Measurements from ENCODE around the gene MAST4. TPM values are rescaled to one million over a fixed set of nuclear protein-coding genes. Genes with fewer than 3 reads are reported as not detected.
A peak's percentile ranks its signal among the peaks of the same experiment; 100 is the strongest.

MAST4 gene
- total and polyA plus RNA-seq, 5 experiments from 2014 or later: 4.5 to 19.4 (median 10.3) TPM

DNA sequence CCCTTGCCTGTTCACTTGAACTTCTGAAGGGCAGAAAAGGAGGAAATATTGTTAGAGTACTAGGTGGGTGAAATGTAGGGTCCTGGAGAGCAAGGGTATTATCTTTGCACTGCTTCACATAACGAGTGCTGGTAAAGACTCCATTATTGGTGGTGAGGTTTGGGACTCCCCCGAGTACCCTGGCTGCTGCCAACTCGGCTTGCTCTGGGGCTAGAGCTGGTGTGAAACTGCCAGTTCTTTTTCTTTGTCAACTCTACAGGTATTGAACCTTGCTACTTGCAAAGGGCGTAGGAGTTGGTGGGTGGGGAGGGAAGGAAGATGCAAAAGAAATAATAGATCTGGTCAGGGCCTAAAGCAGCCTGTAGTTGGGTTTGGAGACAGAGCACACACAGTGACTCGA, 16.0 kb downstream of the MAST4 start:
- ATAC-seq (no peak), DNase-seq (no peak)
- H3K4me1 Mint-ChIP-seq: peaks cover 0 to 2% (median 0%) of the 10 kb centered on the region in 4 donors
- H3K36me3 Mint-ChIP-seq: no peaks in the 10 kb centered on the region
- POLR2A ChIA-PET: no interaction called here
- H3K9me3 Mint-ChIP-seq: no peaks in the 10 kb centered on the region
- no peak overlapping the region for H3K27ac Mint-ChIP-seq
- no peak overlapping the region for H3K4me3 Mint-ChIP-seq
- H3K27me3 Mint-ChIP-seq: peaks cover 4 to 11% (median 5%) of the 10 kb centered on the region in 5 donors

DNA sequence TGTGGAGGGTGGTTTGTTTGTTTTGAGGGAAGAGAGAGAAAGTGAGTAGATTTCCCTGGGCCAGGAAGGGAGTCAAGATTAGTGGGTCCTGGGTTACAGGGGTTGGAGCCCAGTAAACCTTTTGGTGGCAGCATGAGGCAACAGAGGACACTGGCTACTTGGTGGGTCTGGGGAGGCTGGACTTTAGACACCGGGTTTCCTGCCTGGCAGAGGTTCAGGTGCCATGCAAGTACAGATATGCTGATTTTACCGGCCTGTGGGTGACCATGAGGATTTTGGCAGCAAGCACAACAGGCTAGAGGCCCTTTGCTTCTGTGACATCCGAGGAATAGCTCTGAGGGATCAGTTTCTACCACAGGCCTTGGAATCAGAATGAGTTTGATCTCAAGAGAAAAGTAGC, 18.9 kb downstream of the MAST4 start:
- Mint-ChIP-seq H3K4me1 (peaks cover 0 to 7% (median 0%) of the 10 kb centered on the region in 4 donors), H3K36me3 (no peaks in the 10 kb centered on the region), H3K27me3 (peaks cover 3 to 11% (median 5%) of the 10 kb centered on the region in 5 donors), H3K27ac (no peak overlapping the region), H3K9me3 (no peaks in the 10 kb centered on the region), H3K4me3 (no peak overlapping the region)
- ATAC-seq (no peak), DNase-seq (no peak)
- POLR2A ChIA-PET: no interaction called here

DNA sequence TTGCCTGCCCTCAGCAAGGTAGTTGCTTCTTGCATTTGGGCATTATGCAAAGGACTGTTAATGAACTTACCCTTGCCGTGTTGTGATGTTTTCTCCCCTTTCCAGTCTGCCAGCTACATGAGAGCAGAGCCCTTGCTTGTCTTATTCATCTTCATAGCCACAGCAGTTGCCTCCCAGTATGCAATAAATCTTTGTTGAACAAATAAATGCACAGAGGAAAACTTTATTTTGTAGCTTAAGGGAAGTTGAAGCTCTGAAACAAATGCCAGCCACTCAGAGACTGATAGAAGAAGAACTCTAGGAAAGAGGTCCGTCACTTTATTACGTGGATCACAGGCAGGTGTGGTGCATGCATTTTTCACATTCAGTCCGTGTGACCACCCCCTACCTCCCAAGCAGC, 19.7 kb downstream of the MAST4 start:
- POLR2A ChIA-PET: no interaction called here
- DNase-seq (no peak), ATAC-seq (no peak)
- H3K4me1 Mint-ChIP-seq: peaks cover 0 to 7% (median 0%) of the 10 kb centered on the region in 4 donors
- no peak overlapping the region for H3K4me3 Mint-ChIP-seq
- no peak overlapping the region for H3K27ac Mint-ChIP-seq
- H3K9me3 Mint-ChIP-seq: no peaks in the 10 kb centered on the region
- no peaks in the 10 kb centered on the region for H3K36me3 Mint-ChIP-seq
- peaks cover 4 to 11% (median 5%) of the 10 kb centered on the region in 5 donors for H3K27me3 Mint-ChIP-seq

DNA sequence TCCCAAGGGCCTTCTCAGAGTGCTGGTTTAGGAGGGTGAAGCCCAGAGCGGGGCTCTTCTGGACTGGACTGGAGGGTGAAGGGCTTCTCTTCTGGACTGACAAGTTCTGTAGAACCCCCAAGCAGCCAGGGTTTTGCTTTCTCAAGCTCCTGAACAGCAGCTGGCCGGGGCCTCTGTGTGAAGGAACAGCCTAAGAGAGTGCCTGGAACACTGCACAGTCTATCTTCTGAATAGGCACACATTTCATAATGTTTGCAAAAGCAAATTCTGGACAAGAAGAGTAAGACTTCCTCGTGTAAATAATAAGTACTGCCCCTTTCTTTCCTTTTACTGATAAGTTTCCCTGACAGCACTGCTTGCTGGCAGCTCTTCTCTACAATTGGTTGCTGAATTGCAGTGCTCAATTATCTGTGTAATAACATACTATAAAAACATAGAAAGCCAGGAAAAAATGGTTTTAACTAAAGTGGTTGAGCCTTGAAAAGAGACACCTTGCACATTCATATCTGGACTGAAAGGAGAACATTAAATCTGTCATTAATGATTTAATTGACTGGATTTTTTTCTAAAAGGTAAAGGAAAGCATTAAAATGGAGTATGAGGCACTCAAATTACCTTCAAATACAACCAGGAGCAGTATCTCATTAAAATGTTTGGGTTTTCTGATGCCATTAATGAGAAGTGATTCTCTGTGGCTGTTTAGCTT, 20.5 kb downstream of the MAST4 start:
- Mint-ChIP-seq H3K36me3 (no peaks in the 10 kb centered on the region), H3K9me3 (no peaks in the 10 kb centered on the region), H3K4me1 (peaks cover 0 to 7% (median 0%) of the 10 kb centered on the region in 4 donors), H3K27ac (peak overlapping the region in 1 of 10 donors; percentile 9), H3K4me3 (no peak overlapping the region), H3K27me3 (peaks cover 2 to 5% (median 3%) of the 10 kb centered on the region in 5 donors)
- ATAC-seq: no peak
- no peak for DNase-seq
- POLR2A ChIA-PET: no interaction called here

DNA sequence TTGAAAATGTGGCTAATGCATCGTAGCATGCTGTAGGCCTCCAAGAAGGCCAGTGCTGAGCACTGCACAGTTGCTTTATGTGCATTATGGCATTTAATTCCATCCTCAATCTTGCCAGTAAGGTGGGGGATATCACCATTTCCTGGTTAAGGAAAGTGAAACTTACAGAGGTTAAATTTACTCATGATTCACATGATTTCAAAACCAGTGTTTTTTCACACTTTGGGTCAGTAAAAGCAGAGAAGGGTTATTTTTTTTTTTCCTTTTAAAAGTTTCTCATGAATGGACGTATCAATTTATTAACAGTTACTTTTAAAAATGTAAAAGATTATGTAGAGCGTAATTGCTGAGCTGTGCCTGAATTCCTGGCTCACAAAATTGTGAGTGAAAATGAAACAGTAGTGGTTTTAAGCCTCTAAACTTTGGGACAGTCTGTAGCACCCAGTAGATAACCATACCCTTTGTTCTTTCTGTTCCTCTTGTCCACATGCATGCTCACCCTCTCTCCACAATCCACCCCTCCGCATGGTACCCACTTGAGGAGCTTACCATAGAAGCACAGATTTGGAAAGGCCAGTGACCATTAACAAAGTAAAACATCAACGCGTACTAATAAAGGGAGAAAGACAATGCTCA, 21.2 kb downstream of the MAST4 start:
- peaks cover 3 to 8% (median 6%) of the 10 kb centered on the region in 5 donors for H3K27me3 Mint-ChIP-seq
- no peak overlapping the region for H3K4me3 Mint-ChIP-seq
- DNase-seq (no peak), ATAC-seq (no peak)
- POLR2A ChIA-PET: no interaction called here
- H3K4me1 Mint-ChIP-seq: peaks cover 0 to 7% (median 0%) of the 10 kb centered on the region in 4 donors
- H3K9me3 Mint-ChIP-seq: peaks cover 0 to under 1% (median 0%) of the 10 kb centered on the region in 9 donors
- no peak overlapping the region for H3K27ac Mint-ChIP-seq
- peaks cover 0 to 5% (median 0%) of the 10 kb centered on the region in 3 donors for H3K36me3 Mint-ChIP-seq

DNA sequence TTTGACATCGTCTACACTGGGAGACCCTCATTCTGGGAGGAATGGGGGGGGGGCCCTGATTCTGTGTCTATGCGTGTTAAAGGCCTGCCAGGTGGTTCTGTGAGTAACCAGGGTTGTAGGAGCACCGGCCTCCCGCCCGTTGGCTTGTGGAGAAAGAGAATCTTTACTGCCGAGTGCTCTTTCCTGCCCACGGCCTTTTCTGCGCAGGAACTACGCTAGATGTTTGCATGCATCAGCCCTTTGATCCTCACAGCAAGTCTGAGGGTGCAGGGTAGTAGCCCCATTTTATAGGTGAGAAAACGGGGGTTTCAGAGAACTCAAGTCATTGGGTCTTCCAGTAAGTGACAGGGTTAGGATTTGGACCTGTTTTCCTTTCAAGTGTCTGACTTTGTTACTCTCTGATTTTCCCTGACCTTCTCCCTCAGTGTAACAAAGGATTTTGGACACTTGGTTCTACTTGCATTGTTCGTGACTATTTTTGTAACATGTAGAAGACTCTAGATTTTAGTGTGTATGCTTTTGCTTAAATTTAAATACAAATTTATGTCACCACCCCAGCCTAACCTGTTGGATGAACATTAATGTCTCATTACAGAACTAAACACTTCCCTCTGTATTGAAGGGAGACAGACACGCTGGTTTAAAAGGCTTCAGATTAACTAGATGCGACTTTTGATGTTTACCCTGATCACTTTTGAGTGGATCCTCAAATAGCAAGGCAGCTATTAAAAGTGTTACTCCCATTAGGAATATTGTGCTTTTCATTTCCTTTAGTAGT, 22.0 kb downstream of the MAST4 start:
- Mint-ChIP-seq H3K27me3 (peaks cover 6 to 13% (median 8%) of the 10 kb centered on the region in 5 donors), H3K9me3 (peaks cover 0 to 2% (median 0%) of the 10 kb centered on the region in 9 donors)
- POLR2A ChIA-PET: no interaction called here

DNA sequence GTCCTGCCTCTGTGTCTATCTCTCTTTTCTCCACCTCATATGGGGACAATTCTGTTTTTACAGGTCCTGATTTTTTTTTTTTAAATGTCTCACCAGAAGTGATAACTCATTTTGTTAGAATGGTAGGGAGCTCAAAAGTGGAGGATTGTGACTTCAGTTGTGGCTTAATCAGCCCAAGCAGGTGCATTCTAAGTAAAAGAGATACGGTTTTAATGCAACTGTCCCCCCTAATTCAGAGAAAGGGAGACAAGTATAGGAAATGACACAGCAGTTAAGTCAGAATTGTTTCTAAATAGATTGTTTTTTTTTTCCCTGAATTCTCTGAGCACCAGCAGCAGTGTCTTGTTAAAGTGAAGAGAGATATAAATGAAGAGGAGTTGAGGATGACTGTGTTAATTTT, 24.5 kb downstream of the MAST4 start:
- Mint-ChIP-seq H3K27me3 (peaks cover 6 to 13% (median 8%) of the 10 kb centered on the region in 5 donors), H3K4me1 (peaks cover 0 to 7% (median 0%) of the 10 kb centered on the region in 4 donors), H3K9me3 (peaks cover 0 to 2% (median 0%) of the 10 kb centered on the region in 9 donors), H3K36me3 (peaks cover 0 to 5% (median 0%) of the 10 kb centered on the region in 3 donors), H3K27ac (no peak overlapping the region), H3K4me3 (no peak overlapping the region)
- no peak for DNase-seq
- POLR2A ChIA-PET: no interaction called here
- no peak for ATAC-seq

More for the DNA sequence above, 22.0 kb downstream of the MAST4 start:
- no peak for DNase-seq
- Mint-ChIP-seq H3K27ac (no peak overlapping the region), H3K4me1 (peaks cover 0 to 7% (median 0%) of the 10 kb centered on the region in 4 donors), H3K4me3 (no peak overlapping the region), H3K36me3 (peaks cover 0 to 5% (median 0%) of the 10 kb centered on the region in 3 donors)
- ATAC-seq: no peak

DNA sequence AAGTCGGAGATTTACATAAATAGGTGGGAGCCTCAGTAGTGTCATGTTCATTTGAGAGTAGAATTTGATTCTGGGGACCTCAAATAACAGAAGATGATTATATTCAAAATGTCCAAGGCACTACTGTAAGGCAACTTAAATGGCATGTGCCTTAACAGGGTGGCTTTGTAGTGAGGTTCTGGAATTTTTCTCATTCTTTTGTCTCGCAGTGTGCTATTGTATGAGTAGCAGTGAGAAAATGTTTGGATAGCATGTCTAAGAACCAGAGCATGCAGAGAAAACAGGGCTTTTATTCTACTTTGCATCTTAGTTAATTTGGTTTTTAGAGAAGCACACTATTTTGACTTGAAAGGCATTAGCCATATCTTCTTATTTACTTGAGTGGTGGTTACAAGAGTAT, 25.0 kb downstream of the MAST4 start:
- ATAC-seq: no peak
- Mint-ChIP-seq H3K27ac (no peak overlapping the region), H3K9me3 (peaks cover 0 to 2% (median 0%) of the 10 kb centered on the region in 9 donors), H3K36me3 (peaks cover 0 to 5% (median 0%) of the 10 kb centered on the region in 3 donors), H3K4me1 (peaks cover 0 to 7% (median 0%) of the 10 kb centered on the region in 4 donors), H3K4me3 (no peak overlapping the region), H3K27me3 (peaks cover 6 to 13% (median 8%) of the 10 kb centered on the region in 5 donors)
- POLR2A ChIA-PET: no interaction called here
- DNase-seq: no peak

DNA sequence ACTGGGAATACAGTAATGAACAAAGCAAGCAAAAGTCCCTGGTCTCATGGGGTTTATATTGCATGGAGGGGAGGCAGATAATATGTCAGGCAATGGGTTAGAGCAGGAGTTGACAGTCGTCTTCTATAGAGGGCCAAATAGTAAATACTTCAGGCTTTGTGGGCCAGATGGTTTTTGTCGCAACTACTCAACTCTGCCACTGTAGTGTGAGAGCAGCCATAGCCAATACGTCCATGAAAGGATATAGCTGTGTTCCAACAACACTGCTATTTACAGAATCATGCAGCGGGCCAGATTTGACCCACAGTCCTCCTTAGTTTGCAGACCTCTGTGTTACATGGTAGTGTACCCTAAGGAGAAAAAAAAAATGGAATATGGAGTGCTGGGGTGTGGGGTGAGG, 25.5 kb downstream of the MAST4 start:
- no peak for DNase-seq
- Mint-ChIP-seq H3K36me3 (peaks cover 0 to 5% (median 0%) of the 10 kb centered on the region in 3 donors), H3K27me3 (peaks cover 6 to 13% (median 8%) of the 10 kb centered on the region in 5 donors), H3K27ac (no peak overlapping the region), H3K4me3 (no peak overlapping the region), H3K4me1 (peaks cover 0 to 7% (median 0%) of the 10 kb centered on the region in 4 donors), H3K9me3 (peaks cover 0 to 2% (median 0%) of the 10 kb centered on the region in 9 donors)
- POLR2A ChIA-PET: no interaction called here
- ATAC-seq: no peak

DNA sequence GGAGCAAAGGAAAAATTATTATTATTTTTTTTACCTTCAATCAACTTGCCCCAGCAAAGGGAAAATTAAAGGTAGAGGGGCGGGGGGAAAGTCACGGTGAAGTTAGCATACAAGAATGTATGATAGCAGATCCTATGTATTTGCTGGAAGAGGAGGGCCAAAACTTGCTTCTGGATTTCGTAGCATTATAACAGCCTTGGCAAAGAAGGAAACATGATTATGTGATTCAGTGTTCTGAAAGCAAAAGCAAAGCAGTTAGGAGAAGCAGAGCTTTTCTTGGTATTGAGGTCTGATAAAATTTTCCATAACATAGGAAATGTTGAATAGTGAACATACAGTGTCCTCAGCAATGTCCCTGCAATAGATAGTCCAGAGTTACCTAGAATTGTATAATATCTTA, 32.4 kb downstream of the MAST4 start:
- POLR2A ChIA-PET: no interaction called here
- peaks cover 0 to 4% (median 0%) of the 10 kb centered on the region in 5 donors for H3K27me3 Mint-ChIP-seq

DNA sequence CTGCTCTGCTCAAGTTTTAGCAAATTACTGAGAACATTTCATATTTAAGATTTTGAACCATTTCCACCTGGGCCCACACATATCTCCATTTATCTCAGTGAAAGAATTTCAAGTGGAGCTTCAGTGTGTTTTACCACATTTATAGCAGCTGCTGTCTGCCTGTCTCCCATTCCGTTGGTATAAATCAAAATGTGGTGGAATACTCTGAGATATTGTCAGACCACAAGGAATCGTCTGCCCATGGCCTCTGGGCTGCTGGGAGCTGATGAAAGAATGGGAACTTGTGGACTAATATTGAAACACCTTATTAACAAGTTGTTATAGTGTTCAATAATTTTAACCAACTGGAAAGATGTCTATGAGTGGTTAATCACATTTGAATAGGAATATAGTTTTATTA, 33.3 kb downstream of the MAST4 start:
- Mint-ChIP-seq H3K27ac (no peak overlapping the region), H3K9me3 (no peaks in the 10 kb centered on the region), H3K4me1 (no peaks in the 10 kb centered on the region), H3K27me3 (peaks cover 0 to 3% (median 0%) of the 10 kb centered on the region in 5 donors), H3K36me3 (no peaks in the 10 kb centered on the region), H3K4me3 (no peak overlapping the region)
- POLR2A ChIA-PET: no interaction called here
- DNase-seq (no peak), ATAC-seq (no peak)

More for the DNA sequence above, 32.4 kb downstream of the MAST4 start:
- Mint-ChIP-seq H3K4me3 (no peak overlapping the region), H3K27ac (no peak overlapping the region), H3K4me1 (no peaks in the 10 kb centered on the region), H3K36me3 (no peaks in the 10 kb centered on the region), H3K9me3 (no peaks in the 10 kb centered on the region)
- ATAC-seq (no peak), DNase-seq (no peak)

DNA sequence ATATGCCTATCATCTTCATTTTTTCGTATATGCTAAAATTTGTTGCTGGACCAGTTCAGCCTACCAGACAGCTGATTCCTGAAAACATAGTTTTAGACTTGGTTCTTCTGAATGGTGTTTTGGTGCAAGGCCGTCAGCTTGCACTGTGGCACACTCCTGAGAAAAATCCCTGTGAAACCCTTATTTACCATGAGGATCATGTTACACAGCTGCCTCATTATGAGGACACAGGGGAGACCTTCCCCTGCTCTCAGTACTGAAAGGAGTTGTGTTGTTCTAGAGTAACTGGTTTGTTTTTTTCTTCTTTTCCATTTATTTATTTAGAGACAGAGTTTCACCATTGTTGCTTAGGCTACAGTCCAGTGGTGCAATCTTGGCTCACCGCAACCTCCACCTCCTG, 37.6 kb downstream of the MAST4 start:
- H3K9me3 Mint-ChIP-seq: no peaks in the 10 kb centered on the region
- H3K4me3 Mint-ChIP-seq: no peak overlapping the region
- peaks cover 0 to 1% (median 0%) of the 10 kb centered on the region in 5 donors for H3K27me3 Mint-ChIP-seq
- no peak overlapping the region for H3K27ac Mint-ChIP-seq
- ATAC-seq (no peak), DNase-seq (no peak)
- H3K36me3 Mint-ChIP-seq: no peaks in the 10 kb centered on the region
- no peaks in the 10 kb centered on the region for H3K4me1 Mint-ChIP-seq
- POLR2A ChIA-PET: no interaction called here

DNA sequence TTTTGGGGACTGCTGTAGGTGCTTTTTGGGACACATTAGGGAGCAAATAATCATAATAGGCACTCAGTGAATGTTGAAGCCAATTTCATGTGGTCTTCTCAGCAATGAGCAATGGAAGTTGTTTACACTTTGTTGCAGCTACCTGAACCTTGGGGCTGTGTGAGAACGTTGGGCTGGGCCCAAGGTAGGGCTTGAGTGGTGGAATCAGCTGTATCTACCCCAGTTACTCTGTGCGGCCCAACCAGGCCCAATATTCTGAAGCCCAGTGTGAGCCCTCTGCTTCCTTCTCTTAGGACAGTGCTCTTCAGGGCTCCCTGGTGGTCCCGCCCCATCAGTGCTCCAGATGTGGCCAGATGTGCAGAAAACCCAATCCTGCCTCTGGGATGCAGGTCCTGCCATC, 38.4 kb downstream of the MAST4 start:
- no peaks in the 10 kb centered on the region for H3K4me1 Mint-ChIP-seq
- H3K4me3 Mint-ChIP-seq: no peak overlapping the region
- POLR2A ChIA-PET: no interaction called here
- H3K36me3 Mint-ChIP-seq: no peaks in the 10 kb centered on the region
- DNase-seq (no peak), ATAC-seq (no peak)
- H3K27me3 Mint-ChIP-seq: peaks cover 0 to 3% (median 2%) of the 10 kb centered on the region in 5 donors
- no peaks in the 10 kb centered on the region for H3K9me3 Mint-ChIP-seq
- no peak overlapping the region for H3K27ac Mint-ChIP-seq
